Caco-2 (cell line): ENCODE measurements around the gene LRRC53. TPM values are rescaled to one million over a fixed set of nuclear protein-coding genes. Genes with fewer than 3 reads are reported as not detected.

Source experiments
- BruUV-seq: library from RNA; stranded (reverse); fragments of 400-500 nt; replicated peaks from 2 replicates; lab custom pipeline; 2021; lab: Mats Ljungman, UMichigan
- CTCF ChIA-PET: fragments of 300-600 bp; sonication (Branson Sonifier 250); formaldehyde crosslinking; loops from one replicate; lab custom pipeline; 2022; ENCODE audit warnings: antibody characterized with exemption; lab: Charles Lee
- POLR2A ChIA-PET: fragments of 300-600 bp; sonication (Branson Sonifier 250); formaldehyde crosslinking; loops from one replicate; lab custom pipeline; 2022; ENCODE audit warnings: antibody characterized with exemption; lab: Charles Lee
- DNase-seq, 2 experiments: peaks; one replicate each; pipeline versions ENCODE4 v3.0.0 to v3.0.0-alpha.2; 2020 to 2022
- H3K27me3 ChIP-seq: replicated peaks from 2 replicates; pipeline ENCODE4 v1.6.0; 2011; ENCODE audit warnings: low read length; ENCODE audit not compliant: control insufficient read depth, insufficient read depth
- H3K36me3 ChIP-seq: 2 replicates; pipeline ENCODE4 v1.5.1; 2011; ENCODE audit warnings: low read length; ENCODE audit not compliant: control insufficient read depth, insufficient read depth
- H3K4me1 ChIP-seq: fragments of 250-450 bp; sonication (Bioruptor Pico); 2 replicates; pipeline ENCODE4 v1.5.1; 2020; ENCODE audit warnings: mild to moderate bottlenecking
- H3K4me3 ChIP-seq: 2 replicates; pipeline ENCODE4 v1.5.1; 2011; ENCODE audit warnings: low read depth, mild to moderate bottlenecking, control low read depth, low read length
- H3K9me3 ChIP-seq: fragments of 250-450 bp; sonication (Bioruptor Pico); 2 replicates; pipeline ENCODE4 v1.5.1; 2020; ENCODE audit warnings: mild to moderate bottlenecking, moderate library complexity
- H3K27ac Mint-ChIP-seq: one replicate; pipeline ENCODE4 v1.8.0; 2022; ENCODE audit warnings: mixed read lengths; ENCODE audit not compliant: unreplicated experiment
- H3K27me3 Mint-ChIP-seq: one replicate; pipeline ENCODE4 v1.8.0; 2022; ENCODE audit warnings: mixed read lengths; ENCODE audit not compliant: insufficient read depth, unreplicated experiment
- H3K36me3 Mint-ChIP-seq: one replicate; pipeline ENCODE4 v1.8.0; 2022; ENCODE audit warnings: mild to moderate bottlenecking, mixed read lengths; ENCODE audit not compliant: insufficient read depth, unreplicated experiment
- H3K4me1 Mint-ChIP-seq: one replicate; pipeline ENCODE4 v1.8.0; 2022; ENCODE audit warnings: low read depth, mixed read lengths; ENCODE audit not compliant: unreplicated experiment
- H3K4me3 Mint-ChIP-seq: one replicate; pipeline ENCODE4 v1.8.0; 2022; ENCODE audit warnings: mild to moderate bottlenecking, moderate library complexity, mixed read lengths; ENCODE audit not compliant: unreplicated experiment
- H3K9me3 Mint-ChIP-seq: one replicate; pipeline ENCODE4 v1.8.0; 2022; ENCODE audit warnings: mixed read lengths; ENCODE audit not compliant: unreplicated experiment
- intact Hi-C: fragments of 100-400 bp; cut with micrococcal nuclease; formaldehyde crosslinking; loops from one replicate; pipeline ENCODE4 v1.10.0; 2022; ENCODE audit not compliant: unreplicated experiment
- total RNA-seq: library from RNA; stranded (reverse); gene quantifications from 2 replicates; pipeline ENCODE4 v1.2.3, GENCODE V29; 2022
- TF ChIP-seq, protein P1 (sequence below), 2 experiments: fragments of 200-600 bp in 1 of 2; IDR thresholded peaks; 1 replicate in 1 of 2; 2 replicates in 1 of 2; pipeline versions ENCODE4 v1.5.1 to v1.8.0; 2011 to 2022; ENCODE audit warnings: antibody characterized with exemption in 1 of 2, control low read depth in 1 of 2, inconsistent platforms in 1 of 2, low read depth in 1 of 2, low read length in 1 of 2, mild to moderate bottlenecking in 1 of 2, moderate library complexity in 1 of 2; ENCODE audit not compliant: insufficient read depth in 1 of 2, severe bottlenecking in 1 of 2, unreplicated experiment in 1 of 2

LRRC53 gene
- total RNA-seq, 1 experiment from 2014 or later = not detected

DNA sequence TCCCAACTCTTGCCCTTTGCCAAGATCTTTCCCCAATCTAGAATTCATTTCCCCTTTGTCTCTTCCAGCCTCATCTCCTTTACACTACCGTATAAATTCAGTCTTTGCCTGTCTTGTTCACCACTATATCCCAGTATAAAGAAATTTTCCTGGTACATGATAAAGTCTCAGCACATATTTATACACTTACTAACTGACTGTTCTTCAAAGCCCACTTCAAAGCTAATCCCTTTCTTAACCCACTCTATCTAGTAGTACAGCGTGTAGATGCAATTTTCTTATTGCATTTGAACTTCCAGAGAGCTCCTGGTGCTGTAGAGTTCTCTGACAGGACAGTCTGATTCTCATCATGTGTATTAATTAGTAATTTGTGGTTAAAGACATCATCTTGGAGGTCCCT is 78.1 kb downstream of the LRRC53 start:
- H3K4me3 Mint-ChIP-seq = no peak overlapping the region
- BruUV-seq = no TSS peak

DNA sequence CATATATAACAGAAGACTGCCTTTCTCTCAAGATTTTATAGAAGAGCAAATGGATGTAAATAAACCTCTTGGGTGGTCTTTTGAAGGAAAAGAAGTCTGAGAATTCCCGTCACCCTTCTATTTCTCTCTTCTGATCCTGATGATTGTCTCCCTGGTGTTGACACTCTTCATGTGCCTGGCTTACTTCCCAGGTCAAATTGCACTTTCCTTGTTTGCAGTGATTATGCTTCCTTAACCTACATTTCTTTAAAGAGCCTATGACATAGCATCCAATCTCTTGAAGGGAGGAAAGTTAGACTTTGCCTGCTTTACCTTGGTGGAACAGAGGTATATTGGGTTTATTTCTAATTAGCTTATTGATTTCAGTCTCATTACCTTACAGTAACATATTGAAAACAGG is 80.1 kb downstream of the LRRC53 start:
- H3K9me3 Mint-ChIP-seq = no peaks in the 10 kb centered on the region
- Histone ChIP-seq H3K4me3 (no peak overlapping the region), H3K27me3 (no peaks in the 10 kb centered on the region), H3K4me1 (no peaks in the 10 kb centered on the region), H3K9me3 (no peaks in the 10 kb centered on the region), H3K36me3 (no peaks in the 10 kb centered on the region)
- POLR2A ChIA-PET = no interaction called here
- intact Hi-C loops = no loop called here
- CTCF ChIA-PET = no interaction called here
- H3K27ac Mint-ChIP-seq = no peak overlapping the region
- no peaks in the 10 kb centered on the region for H3K4me1 Mint-ChIP-seq
- H3K27me3 Mint-ChIP-seq = peaks cover 9% of the 10 kb centered on the region
- BruUV-seq = no TSS peak
- TF ChIP-seq, protein P1, sequence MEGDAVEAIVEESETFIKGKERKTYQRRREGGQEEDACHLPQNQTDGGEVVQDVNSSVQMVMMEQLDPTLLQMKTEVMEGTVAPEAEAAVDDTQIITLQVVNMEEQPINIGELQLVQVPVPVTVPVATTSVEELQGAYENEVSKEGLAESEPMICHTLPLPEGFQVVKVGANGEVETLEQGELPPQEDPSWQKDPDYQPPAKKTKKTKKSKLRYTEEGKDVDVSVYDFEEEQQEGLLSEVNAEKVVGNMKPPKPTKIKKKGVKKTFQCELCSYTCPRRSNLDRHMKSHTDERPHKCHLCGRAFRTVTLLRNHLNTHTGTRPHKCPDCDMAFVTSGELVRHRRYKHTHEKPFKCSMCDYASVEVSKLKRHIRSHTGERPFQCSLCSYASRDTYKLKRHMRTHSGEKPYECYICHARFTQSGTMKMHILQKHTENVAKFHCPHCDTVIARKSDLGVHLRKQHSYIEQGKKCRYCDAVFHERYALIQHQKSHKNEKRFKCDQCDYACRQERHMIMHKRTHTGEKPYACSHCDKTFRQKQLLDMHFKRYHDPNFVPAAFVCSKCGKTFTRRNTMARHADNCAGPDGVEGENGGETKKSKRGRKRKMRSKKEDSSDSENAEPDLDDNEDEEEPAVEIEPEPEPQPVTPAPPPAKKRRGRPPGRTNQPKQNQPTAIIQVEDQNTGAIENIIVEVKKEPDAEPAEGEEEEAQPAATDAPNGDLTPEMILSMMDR (IDR thresholded peaks at IDR 0.05; ENCODE audit: insufficient read depth in 1 of 2, low read depth in 1 of 2, low read length in 1 of 2, severe bottlenecking in 1 of 2, unreplicated experiment in 1 of 2) = no peak
- no peaks in the 10 kb centered on the region for H3K36me3 Mint-ChIP-seq
- DNase-seq = no peak
- no peak overlapping the region for H3K4me3 Mint-ChIP-seq

More for the DNA sequence above, 78.1 kb downstream of the LRRC53 start:
- Histone ChIP-seq H3K27me3 (no peaks in the 10 kb centered on the region), H3K4me1 (no peaks in the 10 kb centered on the region), H3K9me3 (no peaks in the 10 kb centered on the region), H3K4me3 (no peak overlapping the region), H3K36me3 (no peaks in the 10 kb centered on the region)
- CTCF ChIA-PET = no interaction called here
- no peak overlapping the region for H3K27ac Mint-ChIP-seq
- TF ChIP-seq, protein P1 (IDR thresholded peaks at IDR 0.05; ENCODE audit: insufficient read depth in 1 of 2, low read depth in 1 of 2, low read length in 1 of 2, severe bottlenecking in 1 of 2, unreplicated experiment in 1 of 2) = no peak
- peaks cover 10% of the 10 kb centered on the region for H3K27me3 Mint-ChIP-seq
- no peaks in the 10 kb centered on the region for H3K9me3 Mint-ChIP-seq
- DNase-seq = no peak
- no peaks in the 10 kb centered on the region for H3K4me1 Mint-ChIP-seq
- intact Hi-C loops = no loop called here
- H3K36me3 Mint-ChIP-seq = no peaks in the 10 kb centered on the region
- POLR2A ChIA-PET = no interaction called here

- ChIA-PET POLR2A (no interaction called here), CTCF (no interaction called here)
- intact Hi-C loops = no loop called here
- Histone ChIP-seq H3K27me3 (no peaks in the 10 kb centered on the region), H3K9me3 (no peaks in the 10 kb centered on the region), H3K4me3 (no peak overlapping the region), H3K4me1 (no peaks in the 10 kb centered on the region), H3K36me3 (no peaks in the 10 kb centered on the region)
- no peaks in the 10 kb centered on the region for H3K9me3 Mint-ChIP-seq
- no peaks in the 10 kb centered on the region for H3K4me1 Mint-ChIP-seq
- H3K36me3 Mint-ChIP-seq = no peaks in the 10 kb centered on the region
- no peak overlapping the region for H3K4me3 Mint-ChIP-seq
- DNase-seq = no peak
- BruUV-seq = no TSS peak
- H3K27me3 Mint-ChIP-seq = peaks cover 7% of the 10 kb centered on the region
- H3K27ac Mint-ChIP-seq = no peak overlapping the region
- TF ChIP-seq, protein P1 (IDR thresholded peaks at IDR 0.05; ENCODE audit: insufficient read depth in 1 of 2, low read depth in 1 of 2, low read length in 1 of 2, severe bottlenecking in 1 of 2, unreplicated experiment in 1 of 2) = no peak
Measured at GRCh38 chr1:74431531-74431930, 80.9 kb downstream of the LRRC53 start.
